ENCODE measurements around the gene S100A1. TPM values are rescaled to one million over a fixed set of nuclear protein-coding genes. Genes with fewer than 3 reads are reported as not detected.
"Not testable (repeated sequence)": the region's sequence is repeated elsewhere in the genome, so short reads cannot be mapped to it uniquely, and the experiment has no call there.

The S100A1 gene
- total RNA-seq, 3 donors from 2014 or later = 0.20 to 5.6 (median 2.4) TPM

GRCh38 chr1:153585006-153585405 is 43.2 kb upstream of the S100A1 start:
- H3K4me3 ChIP-seq = no peak overlapping the region
- no peaks in the 10 kb centered on the region for H3K36me3 ChIP-seq (ENCODE audit: low read depth)
- no peaks in the 10 kb centered on the region for H3K9me3 ChIP-seq
- no peak for TF ChIP-seq CTCF (IDR thresholded peaks at IDR 0.05)
- no peak for DNase-seq
- H3K4me1 ChIP-seq (ENCODE audit: low read depth) = no peaks in the 10 kb centered on the region
- no peak for ATAC-seq
- intact Hi-C loops (cut with DNase I, micrococcal nuclease) = no loop called here

GRCh38 chr1:153586347-153586746 is 41.9 kb upstream of the S100A1 start:
- no peak for TF ChIP-seq CTCF (IDR thresholded peaks at IDR 0.05)
- DNase-seq = no peak

DNA sequence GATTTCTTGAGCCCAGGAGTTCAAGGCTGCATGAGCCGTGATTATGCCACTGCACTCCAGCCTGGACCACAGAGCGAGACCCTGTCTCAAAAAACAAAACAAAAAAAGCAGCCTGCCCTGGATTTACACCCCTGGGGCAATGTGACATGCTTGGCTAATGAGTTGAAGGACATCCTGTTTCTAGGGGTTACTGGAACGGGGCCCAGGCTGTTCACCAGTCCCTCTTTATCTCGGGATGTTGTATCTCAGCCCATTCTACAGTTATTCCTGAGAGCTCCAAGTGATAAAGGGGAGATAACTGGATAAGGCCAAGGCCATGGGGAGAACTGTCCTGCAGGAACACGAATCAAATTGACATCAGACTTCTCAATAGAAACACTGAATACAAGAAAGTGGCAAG is 40.9 kb upstream of the S100A1 start:
- ATAC-seq (no peak), DNase-seq (no peak)
- Histone ChIP-seq H3K9me3 (no peaks in the 10 kb centered on the region), H3K4me1 (ENCODE audit: low read depth) (no peaks in the 10 kb centered on the region), H3K4me3 (no peak overlapping the region), H3K36me3 (ENCODE audit: low read depth) (no peaks in the 10 kb centered on the region)
- TF ChIP-seq CTCF (IDR thresholded peaks at IDR 0.05) = no peak
- intact Hi-C loops (cut with DNase I, micrococcal nuclease) = no loop called here

More at GRCh38 chr1:153586347-153586746, 41.9 kb upstream of the S100A1 start:
- ATAC-seq = no peak
- H3K9me3 ChIP-seq = no peaks in the 10 kb centered on the region
- no peak overlapping the region for H3K4me3 ChIP-seq
- H3K4me1 ChIP-seq (ENCODE audit: low read depth) = no peaks in the 10 kb centered on the region
- intact Hi-C loops (cut with DNase I, micrococcal nuclease) = no loop called here
- no peaks in the 10 kb centered on the region for H3K36me3 ChIP-seq (ENCODE audit: low read depth)

GRCh38 chr1:153588033-153588432 is 40.2 kb upstream of the S100A1 start:
- H3K4me3 ChIP-seq; ATAC-seq; DNase-seq; intact Hi-C loops (cut with DNase I, micrococcal nuclease); H3K9me3 ChIP-seq; H3K4me1 ChIP-seq (ENCODE audit: low read depth); H3K36me3 ChIP-seq (ENCODE audit: low read depth): not testable (repeated sequence)

- intact Hi-C loops (cut with DNase I, micrococcal nuclease) = no loop called here
- DNase-seq (no peak), ATAC-seq (no peak)
- no peak overlapping the region for H3K4me3 ChIP-seq
- no peaks in the 10 kb centered on the region for H3K4me1 ChIP-seq (ENCODE audit: low read depth)
- no peaks in the 10 kb centered on the region for H3K36me3 ChIP-seq (ENCODE audit: low read depth)
- H3K9me3 ChIP-seq = no peaks in the 10 kb centered on the region
- no peak for TF ChIP-seq CTCF (IDR thresholded peaks at IDR 0.05)
Observed at GRCh38 chr1:153588482-153588881, 39.8 kb upstream of the S100A1 start.

DNA sequence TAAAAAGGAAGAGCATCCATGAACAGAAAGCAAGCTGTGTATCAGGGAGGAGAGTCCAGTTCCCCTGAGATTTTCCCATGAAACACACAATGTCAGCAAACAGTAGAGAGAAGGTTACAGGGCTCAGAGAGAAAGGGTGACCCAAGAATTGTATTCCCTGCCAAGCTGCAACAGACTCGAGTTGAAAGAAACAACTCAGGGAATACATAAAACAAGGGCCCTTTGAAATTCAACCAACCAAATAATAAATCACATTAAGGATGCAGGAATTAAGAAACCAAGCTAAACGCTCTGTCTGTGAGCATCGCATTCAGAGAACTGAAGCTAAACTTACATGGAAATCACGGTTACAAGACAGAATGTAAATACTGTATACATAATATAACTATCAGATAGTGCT is 35.5 kb upstream of the S100A1 start:
- Histone ChIP-seq H3K4me1 (ENCODE audit: low read depth) (no peaks in the 10 kb centered on the region), H3K36me3 (ENCODE audit: low read depth) (no peaks in the 10 kb centered on the region), H3K9me3 (no peaks in the 10 kb centered on the region), H3K4me3 (no peak overlapping the region)
- no peak for ATAC-seq
- DNase-seq = no peak
- TF ChIP-seq CTCF (IDR thresholded peaks at IDR 0.05) = no peak
- intact Hi-C loops (cut with DNase I, micrococcal nuclease) = no loop called here

Data from mucosa of descending colon (tissue), 3 donors.